GM23338 (cell line): ENCODE data around the gene AAGAB. TPM values are rescaled to one million over a fixed set of nuclear protein-coding genes. Genes with fewer than 3 reads are reported as not detected.

ENCODE experiments used
- ATAC-seq: fragments of 200-7000 bp; cut with Tn5 transposase; 3 replicates; pipeline ENCODE4 v1.9.1; 2020
- DNase-seq: peaks from one replicate; pipeline ENCODE4 v3.0.0-alpha.2; 2015; ENCODE audit warnings: low spot score
- H2AFZ ChIP-seq: fragments of 200-600 bp; sonication (generic); 2 replicates; pipeline ENCODE4 v1.8.0; 2016; ENCODE audit warnings: antibody characterized with exemption, mild to moderate bottlenecking, moderate library complexity
- H3F3A ChIP-seq: fragments of 200-600 bp; sonication (generic); replicated peaks from 2 replicates; pipeline ENCODE4 v1.8.0; 2017; ENCODE audit warnings: antibody characterized with exemption, mixed run types, low read depth
- H3K27ac ChIP-seq: fragments of 200-600 bp; sonication (generic); 2 replicates; pipeline ENCODE4 v1.6.1; 2016; ENCODE audit warnings: low read depth
- H3K27me3 ChIP-seq: fragments of 200-600 bp; sonication (generic); 2 replicates; pipeline ENCODE4 v1.8.0; 2016; ENCODE audit warnings: mild to moderate bottlenecking, mixed run types, moderate library complexity; ENCODE audit not compliant: insufficient read depth
- H3K36me3 ChIP-seq: fragments of 200-600 bp; sonication (generic); 2 replicates; pipeline ENCODE4 v1.8.0; 2016; ENCODE audit warnings: mild to moderate bottlenecking; ENCODE audit not compliant: insufficient read depth
- H3K4me1 ChIP-seq: fragments of 200-600 bp; sonication (generic); 2 replicates; pipeline ENCODE4 v1.8.0; 2016; ENCODE audit warnings: mild to moderate bottlenecking, moderate library complexity; ENCODE audit not compliant: insufficient read depth
- H3K4me2 ChIP-seq: fragments of 200-600 bp; sonication (generic); 2 replicates; pipeline ENCODE4 v1.7.1; 2017; ENCODE audit warnings: mixed run types
- H3K4me3 ChIP-seq: fragments of 200-600 bp; sonication (generic); 2 replicates; pipeline ENCODE4 v1.6.1; 2016; ENCODE audit warnings: mixed run types
- H3K79me2 ChIP-seq: fragments of 200-600 bp; sonication (generic); replicated peaks from 2 replicates; pipeline ENCODE4 v1.8.0; 2017; ENCODE audit warnings: mild to moderate bottlenecking; ENCODE audit not compliant: insufficient read depth
- H3K9me2 ChIP-seq: fragments of 200-600 bp; sonication (generic); 2 replicates; pipeline ENCODE4 v1.8.0; 2017; ENCODE audit not compliant: insufficient read depth
- H4K20me1 ChIP-seq: fragments of 200-600 bp; sonication (generic); replicated peaks from 2 replicates; pipeline ENCODE4 v1.8.0; 2017; ENCODE audit warnings: mild to moderate bottlenecking; ENCODE audit not compliant: insufficient read depth
- H3K27ac Mint-ChIP-seq: 2 replicates; pipeline ENCODE4 v1.8.0; 2020; ENCODE audit warnings: inconsistent platforms, mild to moderate bottlenecking, moderate library complexity, mixed read lengths
- H3K27me3 Mint-ChIP-seq: 3 replicates; pipeline ENCODE4 v1.8.0; 2022; ENCODE audit warnings: low read depth, mild to moderate bottlenecking, moderate library complexity, mixed read lengths, inconsistent platforms; ENCODE audit not compliant: insufficient read depth, poor library complexity
- H3K36me3 Mint-ChIP-seq: 3 replicates; pipeline ENCODE4 v1.8.0; 2021; ENCODE audit warnings: low read depth, mild to moderate bottlenecking, inconsistent platforms, moderate library complexity, mixed read lengths
- H3K4me1 Mint-ChIP-seq: 3 replicates; pipeline ENCODE4 v1.8.0; 2020; ENCODE audit warnings: mild to moderate bottlenecking, inconsistent platforms, mixed read lengths
- H3K4me3 Mint-ChIP-seq: 3 replicates; pipeline ENCODE4 v1.8.0; 2021; ENCODE audit warnings: moderate library complexity, mild to moderate bottlenecking, inconsistent platforms, mixed read lengths
- H3K9me3 Mint-ChIP-seq: 3 replicates; pipeline ENCODE4 v1.8.0; 2020; ENCODE audit warnings: moderate library complexity, mild to moderate bottlenecking, inconsistent platforms, mixed read lengths
- CREB1 ChIP-seq: fragments of 250-450 bp; sonication (Bioruptor Pico); IDR thresholded peaks from 2 replicates; pipeline ENCODE4 v1.5.0; 2020; ENCODE audit warnings: low read depth, mild to moderate bottlenecking, moderate library complexity
- EZH2 ChIP-seq: fragments of 200-600 bp; sonication (generic); IDR thresholded peaks from one replicate; pipeline ENCODE4 v1.8.0; 2017; ENCODE audit warnings: antibody characterized with exemption, mild to moderate bottlenecking, low read depth; ENCODE audit not compliant: unreplicated experiment
- EZH2phosphoT487 ChIP-seq: fragments of 200-600 bp; sonication (generic); IDR thresholded peaks from one replicate; pipeline ENCODE4 v1.8.1; 2018; ENCODE audit warnings: antibody characterized with exemption; ENCODE audit not compliant: unreplicated experiment
- JUNB ChIP-seq: IDR thresholded peaks from one replicate; pipeline ENCODE4 v1.6.1; 2016; ENCODE audit warnings: antibody characterized with exemption; ENCODE audit not compliant: unreplicated experiment
- POLR2AphosphoS5 ChIP-seq: IDR thresholded peaks from 2 replicates; pipeline ENCODE4 v1.6.1; 2016; ENCODE audit warnings: antibody characterized with exemption, low read depth
- STAT1 ChIP-seq: IDR thresholded peaks from one replicate; pipeline ENCODE4 v1.6.1; 2016; ENCODE audit warnings: antibody characterized with exemption; ENCODE audit not compliant: unreplicated experiment
- ZNF114 ChIP-seq: fragments of 250-450 bp; sonication (Bioruptor Pico); IDR thresholded peaks from 2 replicates; pipeline ENCODE4 v1.5.0; 2020; ENCODE audit warnings: mild to moderate bottlenecking, moderate library complexity
- polyA plus RNA-seq: library from polyadenylated mRNA; unstranded; fragments of >200 nt; fragmentation: Nextera tagmentation; extraction: Ambion mirVana; gene quantifications from 2 replicates; pipeline ENCODE4 v1.2.1, GENCODE V29; 2016
- total RNA-seq: library from RNA; depleted of rRNA; stranded (reverse); fragments of >200 nt; shearing (Covaris generic); gene quantifications from 2 replicates; pipeline ENCODE4 v1.2.3, GENCODE V29; 2014
- TF ChIP-seq, protein P1 (sequence below): IDR thresholded peaks from 2 replicates; pipeline ENCODE4 v1.6.1; 2016; ENCODE audit warnings: antibody characterized with exemption
- TF ChIP-seq, protein P2 (sequence below): IDR thresholded peaks from one replicate; pipeline ENCODE4 v1.6.1; 2018; ENCODE audit warnings: antibody characterized with exemption; ENCODE audit not compliant: unreplicated experiment

AAGAB gene
- total and polyA plus RNA-seq, 2 experiments from 2014 or later = 20.8 to 42.8 TPM

DNA sequence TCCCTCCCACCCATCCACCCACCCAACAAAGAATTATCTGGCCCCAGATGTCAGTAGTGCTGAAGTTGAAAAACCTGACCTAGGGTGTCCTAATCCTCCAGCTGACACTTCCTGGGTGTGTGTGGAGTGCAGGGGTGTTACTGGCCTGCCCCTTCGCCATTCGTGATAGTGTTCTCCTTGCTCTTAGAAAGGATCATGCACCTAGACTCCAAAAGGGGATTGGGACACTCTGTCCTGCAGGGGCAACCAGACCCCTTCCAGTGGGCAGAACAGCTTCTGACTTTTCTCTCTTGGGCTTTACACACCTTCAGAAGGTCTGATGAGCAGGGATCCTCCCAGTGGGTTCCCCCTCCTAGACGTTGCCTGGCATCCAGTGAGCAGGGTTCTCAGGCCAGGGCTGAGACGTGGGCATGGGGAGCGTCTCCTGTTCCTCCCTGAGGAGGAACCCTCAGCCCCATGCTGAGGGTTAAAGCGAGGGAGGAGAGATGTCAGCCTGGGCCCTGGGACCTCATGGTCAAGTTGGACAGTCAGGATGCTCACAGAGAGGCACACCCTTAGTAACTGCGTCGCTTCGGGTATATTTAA, 75.0 kb downstream of the AAGAB start (continued):
- TF ChIP-seq, protein P1, sequence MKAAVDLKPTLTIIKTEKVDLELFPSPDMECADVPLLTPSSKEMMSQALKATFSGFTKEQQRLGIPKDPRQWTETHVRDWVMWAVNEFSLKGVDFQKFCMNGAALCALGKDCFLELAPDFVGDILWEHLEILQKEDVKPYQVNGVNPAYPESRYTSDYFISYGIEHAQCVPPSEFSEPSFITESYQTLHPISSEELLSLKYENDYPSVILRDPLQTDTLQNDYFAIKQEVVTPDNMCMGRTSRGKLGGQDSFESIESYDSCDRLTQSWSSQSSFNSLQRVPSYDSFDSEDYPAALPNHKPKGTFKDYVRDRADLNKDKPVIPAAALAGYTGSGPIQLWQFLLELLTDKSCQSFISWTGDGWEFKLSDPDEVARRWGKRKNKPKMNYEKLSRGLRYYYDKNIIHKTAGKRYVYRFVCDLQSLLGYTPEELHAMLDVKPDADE = no peak
- TF ChIP-seq, protein P2, sequence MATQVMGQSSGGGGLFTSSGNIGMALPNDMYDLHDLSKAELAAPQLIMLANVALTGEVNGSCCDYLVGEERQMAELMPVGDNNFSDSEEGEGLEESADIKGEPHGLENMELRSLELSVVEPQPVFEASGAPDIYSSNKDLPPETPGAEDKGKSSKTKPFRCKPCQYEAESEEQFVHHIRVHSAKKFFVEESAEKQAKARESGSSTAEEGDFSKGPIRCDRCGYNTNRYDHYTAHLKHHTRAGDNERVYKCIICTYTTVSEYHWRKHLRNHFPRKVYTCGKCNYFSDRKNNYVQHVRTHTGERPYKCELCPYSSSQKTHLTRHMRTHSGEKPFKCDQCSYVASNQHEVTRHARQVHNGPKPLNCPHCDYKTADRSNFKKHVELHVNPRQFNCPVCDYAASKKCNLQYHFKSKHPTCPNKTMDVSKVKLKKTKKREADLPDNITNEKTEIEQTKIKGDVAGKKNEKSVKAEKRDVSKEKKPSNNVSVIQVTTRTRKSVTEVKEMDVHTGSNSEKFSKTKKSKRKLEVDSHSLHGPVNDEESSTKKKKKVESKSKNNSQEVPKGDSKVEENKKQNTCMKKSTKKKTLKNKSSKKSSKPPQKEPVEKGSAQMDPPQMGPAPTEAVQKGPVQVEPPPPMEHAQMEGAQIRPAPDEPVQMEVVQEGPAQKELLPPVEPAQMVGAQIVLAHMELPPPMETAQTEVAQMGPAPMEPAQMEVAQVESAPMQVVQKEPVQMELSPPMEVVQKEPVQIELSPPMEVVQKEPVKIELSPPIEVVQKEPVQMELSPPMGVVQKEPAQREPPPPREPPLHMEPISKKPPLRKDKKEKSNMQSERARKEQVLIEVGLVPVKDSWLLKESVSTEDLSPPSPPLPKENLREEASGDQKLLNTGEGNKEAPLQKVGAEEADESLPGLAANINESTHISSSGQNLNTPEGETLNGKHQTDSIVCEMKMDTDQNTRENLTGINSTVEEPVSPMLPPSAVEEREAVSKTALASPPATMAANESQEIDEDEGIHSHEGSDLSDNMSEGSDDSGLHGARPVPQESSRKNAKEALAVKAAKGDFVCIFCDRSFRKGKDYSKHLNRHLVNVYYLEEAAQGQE = no peak
- TF ChIP-seq POLR2AphosphoS5 (no peak), EZH2 (no peak), ZNF114 (no peak), STAT1 (no peak)

- Histone ChIP-seq H3K4me1 (peaks cover 7% of the 10 kb centered on the region; the same call in 1 of the 2 replicates), H2AFZ (no peak overlapping the region), H3K9me2 (no peaks in the 10 kb centered on the region), H3K4me2 (no peak overlapping the region), H4K20me1 (no peaks in the 10 kb centered on the region), H3K27me3 (no peaks in the 10 kb centered on the region), H3K36me3 (no peaks in the 10 kb centered on the region), H3K27ac (no peak overlapping the region), H3K79me2 (no peaks in the 10 kb centered on the region), H3F3A (no peaks in the 10 kb centered on the region), H3K4me3 (no peak overlapping the region)
- H3K4me3 Mint-ChIP-seq = no peak overlapping the region
- H3K36me3 Mint-ChIP-seq = peaks cover 3% of the 10 kb centered on the region; the same call in 2 of the 3 replicates
- DNase-seq = no peak
- peaks cover 19% of the 10 kb centered on the region for H3K27me3 Mint-ChIP-seq
- H3K9me3 Mint-ChIP-seq = no peaks in the 10 kb centered on the region
- H3K27ac Mint-ChIP-seq = no peak overlapping the region
- TF ChIP-seq JUNB (no peak), STAT1 (no peak)
- ATAC-seq = no peak
- peaks cover 35% of the 10 kb centered on the region for H3K4me1 Mint-ChIP-seq
Observed at GRCh38 chr15:67178569-67179210, 75.8 kb downstream of the AAGAB start.

DNA sequence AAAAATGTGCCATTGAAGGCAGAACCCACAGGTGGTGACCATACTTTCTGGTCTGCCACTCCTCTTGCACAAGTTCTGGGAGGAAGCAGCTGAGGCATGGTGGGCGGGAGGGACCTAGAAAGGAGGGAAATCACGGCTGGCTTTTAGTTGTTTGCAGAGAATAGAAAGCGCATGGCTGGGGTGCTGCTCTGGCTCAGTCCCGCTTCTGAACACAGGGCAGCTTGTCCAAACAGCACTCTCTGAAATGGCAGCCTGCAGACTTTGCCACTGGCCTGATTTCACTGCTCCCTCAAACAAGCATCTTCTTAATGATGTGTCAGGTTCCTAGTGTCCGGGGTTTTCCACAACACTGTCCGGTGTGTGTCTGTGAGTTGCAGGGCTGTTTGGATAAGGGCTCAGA, 76.7 kb downstream of the AAGAB start:
- Mint-ChIP-seq H3K27me3 (peaks cover 15% of the 10 kb centered on the region), H3K36me3 (peaks cover 3% of the 10 kb centered on the region; the same call in 2 of the 3 replicates), H3K27ac (no peak overlapping the region), H3K9me3 (no peaks in the 10 kb centered on the region), H3K4me1 (peaks cover 30% of the 10 kb centered on the region), H3K4me3 (no peak overlapping the region)
- Histone ChIP-seq H3F3A (no peaks in the 10 kb centered on the region), H2AFZ (no peak overlapping the region), H3K36me3 (no peaks in the 10 kb centered on the region), H3K79me2 (no peaks in the 10 kb centered on the region), H4K20me1 (no peaks in the 10 kb centered on the region), H3K4me2 (no peak overlapping the region), H3K27ac (no peak overlapping the region), H3K4me1 (peaks cover 7% of the 10 kb centered on the region; the same call in 1 of the 2 replicates), H3K4me3 (no peak overlapping the region), H3K27me3 (no peaks in the 10 kb centered on the region), H3K9me2 (no peaks in the 10 kb centered on the region)
- no peak for DNase-seq
- TF ChIP-seq CREB1 (CRISPR knock-in tag) (no peak), STAT1 (no peak), EZH2phosphoT487 (no peak)
- ATAC-seq = no peak
